Stimulated activated CD8-positive, alpha-beta memory T cell treated with anti-CD3 and anti-CD28 coated beads, Interleukin-4, amount 100 ng/mL, for 48 hours (primary cell): ENCODE data around the gene TRMT112.

ENCODE experiments used
- DNase-seq: peaks from one replicate; pipeline ENCODE4 v3.0.0-alpha.2; 2020

The TRMT112 gene

GRCh38 chr11:64349404-64349803 is 32.0 kb upstream of the TRMT112 start:
- DNase-seq = no peak

- DNase-seq = no peak
Measured at GRCh38 chr11:64349025-64349387, 31.6 kb upstream of the TRMT112 start.

GRCh38 chr11:64348383-64349024 is 31.1 kb upstream of the TRMT112 start:
- DNase-seq = no peak

GRCh38 chr11:64347193-64347867 is 30.0 kb upstream of the TRMT112 start:
- no peak for DNase-seq

- DNase-seq = no peak
Measured at GRCh38 chr11:64344787-64345186, 27.4 kb upstream of the TRMT112 start.

- DNase-seq = no peak
Measured at GRCh38 chr11:64343767-64344559, 26.6 kb upstream of the TRMT112 start.

GRCh38 chr11:64342869-64343745 is 25.7 kb upstream of the TRMT112 start:
- DNase-seq = no peak

GRCh38 chr11:64341851-64342791 is 24.8 kb upstream of the TRMT112 start:
- DNase-seq = peak; percentile 98

GRCh38 chr11:64341429-64341828 is 24.1 kb upstream of the TRMT112 start:
- no peak for DNase-seq

GRCh38 chr11:64340671-64341335 is 23.4 kb upstream of the TRMT112 start:
- peak; percentile 96 for DNase-seq

GRCh38 chr11:64339754-64340408 is 22.5 kb upstream of the TRMT112 start, which contains the start of gene CCDC88B:
Gene CCDC88B, plus strand, starts transcription at chr11:64340204. Its CDS starts 63 bp downstream, at chr11:64340267.
- DNase-seq = peak; percentile 86

GRCh38 chr11:64339286-64339685 is 21.9 kb upstream of the TRMT112 start:
- no peak for DNase-seq

- DNase-seq = no peak
Measured at GRCh38 chr11:64338716-64339115, 21.4 kb upstream of the TRMT112 start.

GRCh38 chr11:64337538-64338249 is 20.3 kb upstream of the TRMT112 start:
- no peak for DNase-seq

GRCh38 chr11:64334764-64335735 is 17.7 kb upstream of the TRMT112 start:
- peak; percentile 76 for DNase-seq

GRCh38 chr11:64333556-64333955 is 16.2 kb upstream of the TRMT112 start:
- DNase-seq = no peak

- peak; percentile 88 for DNase-seq
Measured at GRCh38 chr11:64331569-64332371, 14.4 kb upstream of the TRMT112 start.

GRCh38 chr11:64330888-64331287 is 13.5 kb upstream of the TRMT112 start:
- DNase-seq = no peak
